NT2/D1 (cell line): ENCODE measurements around the gene FLYWCH1.
A peak's percentile ranks its signal among the peaks of the same experiment; 100 is the strongest.

Experiments
- DNase-seq: peaks from one replicate; pipeline ENCODE4 v3.0.0-alpha.2; 2011; ENCODE audit warnings: low read depth, low spot score
- H3K27me3 ChIP-seq: 2 replicates; pipeline ENCODE4 v1.6.0; 2011; ENCODE audit warnings: mild to moderate bottlenecking; ENCODE audit not compliant: insufficient read length, insufficient read depth
- H3K36me3 ChIP-seq: 2 replicates; pipeline ENCODE4 v1.6.1; 2011; ENCODE audit warnings: mild to moderate bottlenecking, low read length, mixed read lengths; ENCODE audit not compliant: insufficient read depth, insufficient read length
- H3K4me1 ChIP-seq: 2 replicates; pipeline ENCODE4 v1.5.1; 2011; ENCODE audit not compliant: insufficient read depth, insufficient read length
- H3K4me3 ChIP-seq: 2 replicates; pipeline ENCODE4 v1.5.1; 2011; ENCODE audit warnings: low read depth; ENCODE audit not compliant: insufficient read length
- H3K9ac ChIP-seq: 2 replicates; pipeline ENCODE4 v1.6.0; 2011; ENCODE audit warnings: low read depth; ENCODE audit not compliant: insufficient read length
- H3K9me3 ChIP-seq: 2 replicates; pipeline ENCODE4 v1.5.1; 2011; ENCODE audit warnings: mild to moderate bottlenecking, low read length; ENCODE audit not compliant: insufficient read depth
- SUZ12 ChIP-seq: IDR thresholded peaks from 2 replicates; pipeline ENCODE4 v1.6.1; 2011; ENCODE audit not compliant: insufficient read length, insufficient read depth; ENCODE audit errors: extremely low read depth
- YY1 ChIP-seq: IDR thresholded peaks from 2 replicates; pipeline ENCODE4 v1.6.1; 2011; ENCODE audit not compliant: insufficient read length, insufficient read depth
- ZNF274 ChIP-seq: IDR thresholded peaks from 2 replicates; pipeline ENCODE4 v1.6.1; 2011; ENCODE audit warnings: mild to moderate bottlenecking, low read depth, low read length

Gene FLYWCH1

DNA sequence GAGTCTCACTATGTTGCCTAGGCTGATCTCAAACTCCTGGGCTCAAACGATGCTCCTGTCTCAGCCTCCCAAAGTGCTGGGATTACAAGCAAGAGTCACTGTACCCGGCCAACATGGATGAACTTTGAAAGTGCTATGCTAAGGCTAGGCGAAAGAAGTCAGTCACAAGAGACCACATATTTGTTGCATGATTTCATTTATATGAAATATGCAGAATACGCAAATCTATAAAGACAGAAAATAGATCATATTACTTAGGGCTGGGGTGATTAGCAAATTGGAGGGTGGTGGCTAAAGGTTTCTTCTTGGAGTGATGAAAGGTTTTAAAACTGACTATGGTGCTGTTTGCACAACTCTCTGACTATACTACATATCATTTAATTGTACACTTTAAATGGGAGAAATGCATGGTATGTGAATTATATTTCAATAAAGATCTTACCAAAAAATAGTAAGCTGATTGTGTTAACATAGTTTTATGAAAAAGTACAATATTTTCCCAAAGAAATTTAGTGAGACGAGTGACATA lies 1.2 kb upstream of the FLYWCH1 start:
- Histone ChIP-seq H3K9ac (no peak overlapping the region), H3K9me3 (no peaks in the 10 kb centered on the region), H3K4me1 (peaks cover 2% of the 10 kb centered on the region), H3K4me3 (no peak overlapping the region), H3K36me3 (peaks cover 14% of the 10 kb centered on the region), H3K27me3 (peaks cover 18% of the 10 kb centered on the region)
- TF ChIP-seq ZNF274: no peak
- TF ChIP-seq SUZ12: no peak
- TF ChIP-seq YY1: no peak
- no peak for DNase-seq

DNA sequence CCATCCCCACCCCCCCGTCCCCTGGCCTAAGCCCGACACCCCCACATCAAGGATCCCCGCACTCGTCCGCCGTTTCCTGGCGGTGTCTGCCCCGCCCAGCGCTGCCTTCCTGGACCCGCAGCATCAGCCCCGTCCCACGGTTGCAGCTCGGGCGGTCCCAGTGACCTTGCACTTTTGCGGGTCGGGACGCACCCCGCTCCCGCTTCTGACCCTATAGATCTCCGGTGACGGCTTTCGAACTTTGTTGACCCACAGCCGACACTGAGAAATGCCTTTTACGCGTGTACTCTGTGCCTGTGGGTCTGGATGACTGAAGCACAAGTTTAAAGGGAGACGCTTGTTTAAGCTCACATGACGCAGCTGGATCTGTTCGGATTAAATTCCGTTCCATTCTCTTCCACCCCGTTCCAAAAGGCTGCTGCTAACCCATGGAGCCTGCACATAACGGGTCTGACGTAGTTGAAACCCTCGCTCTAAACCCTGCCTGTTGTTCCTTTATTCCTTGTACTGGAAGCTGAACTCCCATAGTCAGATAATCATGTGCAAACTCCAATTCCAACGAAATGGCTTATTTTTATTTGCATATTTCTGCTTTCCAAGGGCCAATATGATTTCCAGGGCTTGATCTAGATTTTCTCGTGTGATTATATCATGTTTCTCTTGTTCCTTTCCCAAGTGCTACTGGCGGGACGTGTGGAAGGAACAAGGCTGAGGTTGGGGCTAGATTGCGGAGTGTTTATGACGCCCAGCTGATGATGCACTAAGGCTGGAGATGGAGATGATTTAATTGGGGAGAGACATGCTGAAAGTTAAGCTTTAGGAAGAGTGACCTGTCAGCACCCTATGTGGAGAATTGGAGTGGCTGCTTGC lies 834 bp downstream of the FLYWCH1 start:
- DNase-seq: no peak
- peak overlapping the region; percentile 66 for H3K9ac ChIP-seq
- TF ChIP-seq ZNF274: no peak
- no peak for TF ChIP-seq YY1
- TF ChIP-seq SUZ12: no peak
- peak overlapping the region; percentile 78 for H3K4me3 ChIP-seq
- H3K9me3 ChIP-seq: no peaks in the 10 kb centered on the region
- peaks cover 19% of the 10 kb centered on the region for H3K36me3 ChIP-seq
- no peaks in the 10 kb centered on the region for H3K4me1 ChIP-seq
- peaks cover 18% of the 10 kb centered on the region for H3K27me3 ChIP-seq

DNA sequence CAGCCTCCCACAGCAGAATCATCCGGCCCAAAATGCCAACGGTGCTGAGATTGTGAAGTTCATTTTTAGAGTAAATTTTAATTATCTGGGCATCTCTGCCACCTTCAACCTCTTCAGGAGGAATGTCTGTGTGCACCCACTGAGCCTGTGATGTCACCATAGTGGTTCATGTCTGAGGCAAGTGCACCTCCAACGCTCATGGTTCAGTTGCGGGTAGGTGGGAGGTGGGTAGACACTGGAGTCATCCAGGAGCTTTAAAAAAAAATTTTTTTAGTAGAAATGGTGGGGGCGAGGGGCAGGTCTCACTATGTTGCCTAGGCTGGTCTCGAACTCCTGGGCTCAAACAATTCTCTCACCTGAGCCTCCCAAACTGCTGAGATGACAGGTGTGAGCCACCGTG lies 1.9 kb downstream of the FLYWCH1 start:
- Histone ChIP-seq H3K36me3 (peaks cover 22% of the 10 kb centered on the region), H3K9me3 (no peaks in the 10 kb centered on the region), H3K9ac (no peak overlapping the region), H3K27me3 (peaks cover 18% of the 10 kb centered on the region), H3K4me1 (no peaks in the 10 kb centered on the region), H3K4me3 (no peak overlapping the region)
- DNase-seq: no peak
- no peak for TF ChIP-seq YY1
- no peak for TF ChIP-seq ZNF274
- no peak for TF ChIP-seq SUZ12

DNA sequence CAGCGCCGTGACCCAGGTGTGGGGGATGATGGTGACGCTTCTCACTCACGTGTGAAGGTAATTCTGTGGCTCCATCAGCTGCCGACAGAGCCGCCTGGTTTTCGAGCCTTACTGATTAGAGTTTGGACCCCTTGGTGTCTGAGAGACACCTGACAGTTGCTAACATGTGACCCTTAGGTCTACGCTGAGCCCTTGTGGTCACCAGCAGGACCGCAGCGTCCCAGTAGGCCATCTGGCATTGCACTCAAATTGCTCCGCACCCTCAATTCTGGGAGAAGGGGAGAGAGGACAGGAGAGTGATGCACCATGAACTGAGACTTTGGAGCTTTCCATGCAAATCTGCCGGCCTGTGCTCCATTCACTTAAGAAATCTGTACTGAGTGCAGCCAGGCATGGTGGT lies 2.5 kb downstream of the FLYWCH1 start:
- no peak for DNase-seq
- Histone ChIP-seq H3K9ac (no peak overlapping the region), H3K4me3 (no peak overlapping the region), H3K9me3 (no peaks in the 10 kb centered on the region), H3K4me1 (no peaks in the 10 kb centered on the region), H3K36me3 (peaks cover 22% of the 10 kb centered on the region), H3K27me3 (peaks cover 18% of the 10 kb centered on the region)
- TF ChIP-seq SUZ12 (no peak), YY1 (no peak), ZNF274 (no peak)

DNA sequence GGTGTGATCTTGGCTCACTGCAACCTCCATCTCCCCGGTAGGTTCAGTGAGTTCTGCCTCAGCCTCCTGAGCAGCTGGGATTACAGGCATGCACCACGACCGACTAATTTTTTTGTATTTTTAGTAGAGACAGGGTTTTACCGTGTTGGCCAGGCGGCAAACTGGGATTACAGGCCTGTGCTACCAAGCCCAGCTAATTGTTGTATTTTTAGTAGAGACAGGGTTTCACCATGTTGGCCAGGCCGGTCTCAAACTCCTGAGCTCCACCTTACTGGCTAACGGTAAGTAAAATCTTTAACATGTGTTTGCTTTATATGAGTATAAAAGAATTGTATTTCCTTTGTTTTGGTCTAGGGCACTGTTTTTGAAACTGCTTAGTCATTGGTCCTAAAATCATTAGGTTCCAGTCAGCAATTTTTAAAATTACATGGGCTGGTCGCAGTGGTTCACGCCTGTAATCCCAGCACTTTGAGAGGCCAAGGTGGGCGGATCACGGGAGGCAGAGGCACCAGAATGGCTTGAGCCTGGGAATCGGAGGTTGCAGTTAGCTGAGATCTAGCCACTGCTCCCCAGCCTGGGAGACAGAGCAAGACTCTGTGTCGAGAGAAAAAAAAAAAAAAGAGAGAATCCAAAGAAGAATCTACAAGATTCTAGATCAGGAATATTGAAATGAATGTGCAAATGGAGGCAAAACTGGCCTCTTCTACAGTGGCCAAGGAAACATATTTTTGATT lies 3.6 kb downstream of the FLYWCH1 start:
- Histone ChIP-seq H3K4me3 (no peak overlapping the region), H3K36me3 (peaks cover 22% of the 10 kb centered on the region), H3K9me3 (no peaks in the 10 kb centered on the region), H3K4me1 (no peaks in the 10 kb centered on the region), H3K9ac (no peak overlapping the region), H3K27me3 (peaks cover 18% of the 10 kb centered on the region)
- TF ChIP-seq SUZ12 (no peak), ZNF274 (no peak), YY1 (no peak)
- DNase-seq: no peak

DNA sequence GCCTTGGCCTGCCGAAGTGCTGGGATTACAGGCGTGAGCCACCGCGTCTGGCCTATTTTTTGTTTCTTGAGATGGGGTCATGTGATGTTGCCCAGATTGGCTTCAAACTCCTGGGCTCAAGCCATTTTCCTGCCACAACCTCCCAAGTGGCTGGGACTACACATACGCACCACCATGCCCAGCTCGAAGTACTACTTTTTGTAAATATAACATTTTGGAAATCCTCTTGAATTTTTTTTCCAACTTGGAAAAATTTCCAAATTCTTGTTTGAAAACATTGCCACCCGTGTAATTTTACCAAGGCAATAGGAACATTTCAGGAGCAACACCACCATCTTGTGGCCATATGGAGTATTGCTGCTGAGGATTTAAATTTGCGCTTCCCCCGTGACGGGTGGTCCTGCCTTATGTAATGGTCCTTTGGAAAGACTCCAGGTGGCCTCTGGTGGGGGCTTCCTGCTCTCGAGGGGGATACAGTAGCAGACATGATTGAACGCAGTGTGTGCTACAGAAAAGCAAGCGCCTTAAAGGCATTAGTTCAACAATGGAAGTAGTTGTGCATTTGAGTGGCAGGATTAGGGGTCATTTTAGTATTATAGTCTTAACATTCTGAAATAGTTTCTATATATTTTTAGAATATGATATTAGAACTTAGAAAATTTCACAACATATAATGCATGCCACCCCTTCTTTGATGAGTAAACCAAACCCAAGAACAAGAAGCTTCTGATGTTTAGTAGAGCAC lies 8.0 kb downstream of the FLYWCH1 start:
- no peak for DNase-seq
- Histone ChIP-seq H3K27me3 (no peaks in the 10 kb centered on the region), H3K4me1 (no peaks in the 10 kb centered on the region), H3K9me3 (no peaks in the 10 kb centered on the region), H3K36me3 (peaks cover 27% of the 10 kb centered on the region), H3K4me3 (no peak overlapping the region), H3K9ac (no peak overlapping the region)
- TF ChIP-seq ZNF274: no peak

DNA sequence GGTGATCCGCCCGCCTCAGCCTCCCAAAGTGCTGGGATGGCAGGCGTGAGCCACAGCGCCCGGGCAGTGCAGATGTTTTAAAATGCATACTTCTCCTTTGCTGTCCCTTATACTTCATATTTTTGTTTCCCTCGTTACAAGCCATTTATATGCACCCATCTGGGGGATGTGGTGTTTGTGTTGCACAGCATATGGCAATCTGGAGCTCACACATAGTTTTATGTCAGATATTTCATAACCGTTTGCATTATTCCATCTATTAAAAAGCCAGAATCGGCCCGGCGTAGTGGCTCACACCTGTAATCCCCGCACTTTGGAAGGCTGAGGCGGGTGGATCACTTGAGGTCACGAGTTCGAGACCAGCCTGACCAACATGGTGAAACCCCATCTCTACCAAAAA lies 11.8 kb downstream of the FLYWCH1 start:
- no peak overlapping the region for H3K9ac ChIP-seq
- TF ChIP-seq SUZ12 (no peak), ZNF274 (no peak), YY1 (no peak)
- no peaks in the 10 kb centered on the region; the same call in 1 of the 2 replicates for H3K9me3 ChIP-seq
- peaks cover 5% of the 10 kb centered on the region for H3K4me1 ChIP-seq
- peaks cover 17% of the 10 kb centered on the region for H3K36me3 ChIP-seq
- no peaks in the 10 kb centered on the region for H3K27me3 ChIP-seq
- DNase-seq: no peak
- H3K4me3 ChIP-seq: no peak overlapping the region
